ENCODE data around the gene POMT2. TPM values are rescaled to one million over a fixed set of nuclear protein-coding genes. Genes with fewer than 3 reads are reported as not detected.

POMT2 gene
- total and polyA plus RNA-seq, 2 experiments from 2014 or later, result 21.1 to 39.3 TPM

DNA sequence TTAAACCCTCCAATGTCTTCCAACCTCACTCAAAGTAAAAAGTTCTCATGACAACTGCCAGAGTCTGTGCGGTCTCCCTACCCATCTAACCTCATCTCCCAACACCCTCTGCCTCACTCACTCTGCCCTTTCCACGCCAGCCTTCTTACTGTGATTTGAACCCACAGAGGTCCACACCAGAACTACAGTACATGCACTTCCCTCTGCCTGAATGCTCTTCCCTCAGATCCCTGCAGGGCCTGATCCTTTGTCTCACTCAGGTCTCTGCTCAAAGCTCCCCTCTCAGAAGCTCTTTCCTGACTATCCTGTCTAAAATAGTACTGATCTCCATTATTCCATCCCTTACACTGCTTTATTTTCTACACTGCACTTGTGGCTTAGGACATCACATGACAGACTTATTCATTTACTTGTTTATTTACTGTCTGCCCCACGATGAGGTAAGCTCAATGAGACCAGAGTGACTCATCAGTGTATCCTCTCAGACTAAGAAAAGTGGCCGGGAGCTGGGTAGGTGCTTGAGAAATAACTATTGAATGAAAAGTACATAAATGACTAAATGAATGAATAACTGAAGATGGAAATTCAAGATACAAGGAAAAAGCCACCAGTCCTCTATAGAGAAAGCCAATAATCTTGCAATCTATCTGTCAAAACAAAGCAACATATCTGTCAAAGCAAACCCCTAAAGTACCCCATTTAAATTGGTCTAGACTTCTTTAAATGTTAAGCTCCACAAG is 17.1 kb downstream of the POMT2 start:
- peaks cover 28% of the 10 kb centered on the region for H3K4me1 ChIP-seq (ENCODE audit: insufficient read depth)
- no peak overlapping the region for H3K4me3 ChIP-seq
- no peak for TF ChIP-seq CTCF (IDR thresholded peaks at IDR 0.05; ENCODE audit: poor library complexity)
- TF ChIP-seq EZH2 (IDR thresholded peaks at IDR 0.05; ENCODE audit: borderline replicate concordance), result no peak
- no peak for TF ChIP-seq EZH2phosphoT487 (IDR thresholded peaks at IDR 0.05; ENCODE audit: low read depth, severe bottlenecking, unreplicated experiment)
- no peaks in the 10 kb centered on the region for H3K36me3 ChIP-seq (replicated peaks; ENCODE audit: insufficient read depth, low read depth)
- WGBS (ENCODE audit: low lambda C conversion rate, missing lambda C conversion rate), result 49% methylated on average over 4 of the region's 4 CpGs
- peak overlapping the region; percentile 9 for H3K4me2 ChIP-seq
- peaks cover 3% of the 10 kb centered on the region for H3K79me2 ChIP-seq
- no peaks in the 10 kb centered on the region for H3K27me3 ChIP-seq
- H4K20me1 ChIP-seq (ENCODE audit: insufficient read depth, poor library complexity, severe bottlenecking), result no peaks in the 10 kb centered on the region
- H3K9me2 ChIP-seq (replicated peaks; ENCODE audit: insufficient read depth), result no peaks in the 10 kb centered on the region
- no peaks in the 10 kb centered on the region for H3K9me3 ChIP-seq (ENCODE audit: low read depth)
- H2AFZ ChIP-seq, result no peak overlapping the region
- peak overlapping the region; percentile 91 for H3K27ac ChIP-seq
- peak; percentile 89 for DNase-seq (ENCODE audit: low spot score)

DNA sequence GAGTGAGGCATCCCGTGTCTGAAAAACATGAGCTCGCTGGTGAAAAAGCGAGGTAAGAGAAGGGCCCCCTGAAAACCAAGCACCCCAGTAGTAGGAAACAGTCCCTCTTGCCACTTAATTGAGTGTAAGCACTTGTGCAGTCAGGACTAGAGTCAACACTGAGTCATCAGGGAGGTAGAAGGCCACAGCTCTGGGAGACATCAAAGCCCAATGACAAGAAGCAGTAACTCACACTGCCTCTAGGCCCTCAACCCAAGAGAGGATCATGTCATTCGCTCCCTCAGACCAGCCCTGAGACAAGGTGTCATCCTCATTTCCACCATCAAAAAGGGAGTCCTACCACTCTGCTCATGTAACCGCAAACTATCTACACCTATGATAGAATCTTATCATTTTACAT is 17.8 kb downstream of the POMT2 start:
- Histone ChIP-seq H3K27ac (peak overlapping the region; percentile 91), H3K4me1 (ENCODE audit: insufficient read depth) (peaks cover 28% of the 10 kb centered on the region), H3K4me2 (peak overlapping the region; percentile 9), H3K9me3 (ENCODE audit: low read depth) (no peaks in the 10 kb centered on the region), H3K27me3 (no peaks in the 10 kb centered on the region), H3K36me3 (replicated peaks; ENCODE audit: insufficient read depth, low read depth) (no peaks in the 10 kb centered on the region), H2AFZ (no peak overlapping the region), H4K20me1 (ENCODE audit: insufficient read depth, poor library complexity, severe bottlenecking) (no peaks in the 10 kb centered on the region), H3K9me2 (replicated peaks; ENCODE audit: insufficient read depth) (no peaks in the 10 kb centered on the region), H3K4me3 (no peak overlapping the region), H3K79me2 (no peaks in the 10 kb centered on the region)
- WGBS (ENCODE audit: low lambda C conversion rate, missing lambda C conversion rate), result 81% methylated on average over 5 of the region's 5 CpGs
- DNase-seq (ENCODE audit: low spot score), result peak; percentile 76
- TF ChIP-seq CTCF (IDR thresholded peaks at IDR 0.05; ENCODE audit: poor library complexity) (no peak), EZH2phosphoT487 (IDR thresholded peaks at IDR 0.05; ENCODE audit: low read depth, severe bottlenecking, unreplicated experiment) (no peak), EZH2 (IDR thresholded peaks at IDR 0.05; ENCODE audit: borderline replicate concordance) (no peak)

DNA sequence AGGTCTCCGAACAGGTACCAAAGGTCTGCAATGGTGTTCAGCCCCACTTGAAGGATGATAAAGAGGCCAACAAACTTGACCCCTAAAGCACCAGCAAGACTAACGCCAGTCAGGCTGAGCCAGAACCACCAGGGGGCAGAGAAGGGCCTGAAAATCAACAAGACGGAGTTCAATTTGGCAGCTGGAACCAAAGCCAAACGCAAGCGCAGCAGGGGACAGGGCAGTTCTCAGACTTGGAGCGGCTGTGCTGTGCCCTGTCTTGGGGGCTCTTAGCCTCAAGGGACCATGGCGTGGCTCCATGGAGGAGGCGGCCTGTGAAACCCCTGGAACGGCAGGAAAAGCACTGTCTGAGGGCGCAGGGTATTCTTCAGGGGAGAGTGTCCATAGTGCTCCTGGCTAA is 19.6 kb downstream of the POMT2 start:
- TF ChIP-seq EZH2phosphoT487 (IDR thresholded peaks at IDR 0.05; ENCODE audit: low read depth, severe bottlenecking, unreplicated experiment) (no peak), EZH2 (IDR thresholded peaks at IDR 0.05; ENCODE audit: borderline replicate concordance) (no peak), CTCF (IDR thresholded peaks at IDR 0.05; ENCODE audit: poor library complexity) (peak; percentile 84)
- Histone ChIP-seq H3K4me1 (ENCODE audit: insufficient read depth) (peaks cover 22% of the 10 kb centered on the region), H3K4me2 (no peak overlapping the region), H4K20me1 (ENCODE audit: insufficient read depth, poor library complexity, severe bottlenecking) (no peaks in the 10 kb centered on the region), H3K9me2 (replicated peaks; ENCODE audit: insufficient read depth) (no peaks in the 10 kb centered on the region), H3K9me3 (ENCODE audit: low read depth) (no peaks in the 10 kb centered on the region), H3K4me3 (no peak overlapping the region), H2AFZ (no peak overlapping the region), H3K27ac (no peak overlapping the region), H3K36me3 (replicated peaks; ENCODE audit: insufficient read depth, low read depth) (no peaks in the 10 kb centered on the region), H3K27me3 (no peaks in the 10 kb centered on the region), H3K79me2 (no peaks in the 10 kb centered on the region)
- WGBS (ENCODE audit: low lambda C conversion rate, missing lambda C conversion rate), result 37% methylated on average over 10 of the region's 10 CpGs
- peak; percentile 87 for DNase-seq (ENCODE audit: low spot score)
